ENCODE data around the gene THAP3.

The THAP3 gene

GRCh38 chr1:6627031-6627430 lies 2.4 kb downstream of the THAP3 start:
- peak overlapping the region; percentile 9 for H3K4me3 ChIP-seq (ENCODE audit: low read length, poor library complexity, severe bottlenecking)
- TF ChIP-seq, protein P1, sequence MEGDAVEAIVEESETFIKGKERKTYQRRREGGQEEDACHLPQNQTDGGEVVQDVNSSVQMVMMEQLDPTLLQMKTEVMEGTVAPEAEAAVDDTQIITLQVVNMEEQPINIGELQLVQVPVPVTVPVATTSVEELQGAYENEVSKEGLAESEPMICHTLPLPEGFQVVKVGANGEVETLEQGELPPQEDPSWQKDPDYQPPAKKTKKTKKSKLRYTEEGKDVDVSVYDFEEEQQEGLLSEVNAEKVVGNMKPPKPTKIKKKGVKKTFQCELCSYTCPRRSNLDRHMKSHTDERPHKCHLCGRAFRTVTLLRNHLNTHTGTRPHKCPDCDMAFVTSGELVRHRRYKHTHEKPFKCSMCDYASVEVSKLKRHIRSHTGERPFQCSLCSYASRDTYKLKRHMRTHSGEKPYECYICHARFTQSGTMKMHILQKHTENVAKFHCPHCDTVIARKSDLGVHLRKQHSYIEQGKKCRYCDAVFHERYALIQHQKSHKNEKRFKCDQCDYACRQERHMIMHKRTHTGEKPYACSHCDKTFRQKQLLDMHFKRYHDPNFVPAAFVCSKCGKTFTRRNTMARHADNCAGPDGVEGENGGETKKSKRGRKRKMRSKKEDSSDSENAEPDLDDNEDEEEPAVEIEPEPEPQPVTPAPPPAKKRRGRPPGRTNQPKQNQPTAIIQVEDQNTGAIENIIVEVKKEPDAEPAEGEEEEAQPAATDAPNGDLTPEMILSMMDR (conservative IDR thresholded peaks at IDR 0.05; ENCODE audit: low read length), result no peak
- TF ChIP-seq EZH2phosphoT487 (IDR thresholded peaks at IDR 0.05; ENCODE audit: borderline replicate concordance), result no peak
- H3F3A ChIP-seq (ENCODE audit: low read depth), result peaks cover 3% of the 10 kb centered on the region; the same call in 1 of the 2 replicates
- H3K4me1 ChIP-seq (ENCODE audit: insufficient read depth, low read length, poor library complexity, severe bottlenecking), result peaks cover 22% of the 10 kb centered on the region
- peaks cover 30% of the 10 kb centered on the region; the same call in 1 of the 2 replicates for H3K36me3 ChIP-seq (ENCODE audit: insufficient read depth, low read length)
- H3K4me2 ChIP-seq (ENCODE audit: low read depth, low read length, poor library complexity, severe bottlenecking), result peak overlapping the region; percentile 96
- H4K20me1 ChIP-seq (ENCODE audit: insufficient read depth, low read length, poor library complexity, severe bottlenecking), result peaks cover 15% of the 10 kb centered on the region
- H3K9me2 ChIP-seq (replicated peaks; ENCODE audit: low read depth, low read length), result no peaks in the 10 kb centered on the region
- H3K9me3 ChIP-seq (ENCODE audit: insufficient read depth, low read depth, low read length), result no peaks in the 10 kb centered on the region
- no peak overlapping the region for H2AFZ ChIP-seq (ENCODE audit: low read length)
- H3K27me3 ChIP-seq (ENCODE audit: insufficient read depth, low read length, poor library complexity, severe bottlenecking), result no peaks in the 10 kb centered on the region
- H3K9ac ChIP-seq (ENCODE audit: low read depth, low read length, poor library complexity, severe bottlenecking), result peak overlapping the region; percentile 19
- H3K79me2 ChIP-seq (ENCODE audit: insufficient read depth, low read length), result peaks cover 51% of the 10 kb centered on the region

DNA sequence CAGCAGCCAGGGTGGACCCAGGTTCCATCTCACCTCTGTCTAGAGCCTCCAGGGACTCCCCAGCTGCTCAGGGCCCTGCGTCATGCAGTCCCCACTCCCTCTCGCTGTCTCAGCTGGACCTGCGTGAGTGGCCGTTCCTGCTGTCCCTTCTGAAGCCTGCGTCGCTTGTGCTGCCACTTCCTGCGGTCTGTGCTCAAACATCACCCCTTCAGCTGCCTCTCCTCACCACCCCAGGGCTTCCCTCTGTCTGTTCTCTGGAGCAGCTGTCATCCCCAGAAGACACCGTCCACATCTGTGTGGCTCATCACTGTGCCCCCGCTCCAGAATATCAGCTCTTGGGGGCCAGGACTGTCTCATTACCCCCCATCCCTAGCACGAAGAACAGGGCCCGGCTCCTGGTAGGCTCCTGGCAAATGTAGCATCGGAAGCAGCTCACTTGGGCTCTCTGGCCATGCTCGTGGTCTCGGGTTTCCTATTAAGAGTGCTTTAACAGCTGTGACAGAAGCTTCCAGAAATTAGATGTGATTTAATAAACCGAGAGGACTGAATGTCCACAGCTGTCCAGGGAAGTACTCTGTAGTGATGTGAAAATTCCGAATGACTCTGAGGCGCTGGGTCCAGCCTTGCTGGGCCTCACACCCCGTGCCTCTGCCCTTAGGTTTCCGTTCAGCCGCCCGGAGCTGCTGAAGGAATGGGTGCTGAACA lies 3.3 kb downstream of the THAP3 start:
- H3K79me2 ChIP-seq (ENCODE audit: insufficient read depth, low read length), result peaks cover 46% of the 10 kb centered on the region
- H3K4me3 ChIP-seq (ENCODE audit: low read length, poor library complexity, severe bottlenecking), result no peak overlapping the region
- peaks cover 15% of the 10 kb centered on the region for H4K20me1 ChIP-seq (ENCODE audit: insufficient read depth, low read length, poor library complexity, severe bottlenecking)
- H2AFZ ChIP-seq (ENCODE audit: low read length), result no peak overlapping the region
- H3K9ac ChIP-seq (ENCODE audit: low read depth, low read length, poor library complexity, severe bottlenecking), result peak overlapping the region; percentile 19
- H3K36me3 ChIP-seq (ENCODE audit: insufficient read depth, low read length), result peaks cover 29% of the 10 kb centered on the region; the same call in 1 of the 2 replicates
- no peaks in the 10 kb centered on the region for H3K27me3 ChIP-seq (ENCODE audit: insufficient read depth, low read length, poor library complexity, severe bottlenecking)
- peaks cover 22% of the 10 kb centered on the region for H3K4me1 ChIP-seq (ENCODE audit: insufficient read depth, low read length, poor library complexity, severe bottlenecking)
- H3F3A ChIP-seq (ENCODE audit: low read depth), result peaks cover 3% of the 10 kb centered on the region; the same call in 1 of the 2 replicates
- H3K9me3 ChIP-seq (ENCODE audit: insufficient read depth, low read depth, low read length), result no peaks in the 10 kb centered on the region
- H3K4me2 ChIP-seq (ENCODE audit: low read depth, low read length, poor library complexity, severe bottlenecking), result peak overlapping the region; percentile 16
- H3K9me2 ChIP-seq (replicated peaks; ENCODE audit: low read depth, low read length), result no peaks in the 10 kb centered on the region
- TF ChIP-seq EZH2phosphoT487 (IDR thresholded peaks at IDR 0.05; ENCODE audit: borderline replicate concordance), result no peak
- TF ChIP-seq, protein P1 (conservative IDR thresholded peaks at IDR 0.05; ENCODE audit: low read length), result no peak

GRCh38 chr1:6628971-6629479 lies 4.4 kb downstream of the THAP3 start:
- H3K9ac ChIP-seq (ENCODE audit: low read depth, low read length, poor library complexity, severe bottlenecking), result no peak overlapping the region
- H3F3A ChIP-seq (ENCODE audit: low read depth), result no peaks in the 10 kb centered on the region
- no peak overlapping the region for H2AFZ ChIP-seq (ENCODE audit: low read length)
- no peaks in the 10 kb centered on the region for H3K27me3 ChIP-seq (ENCODE audit: insufficient read depth, low read length, poor library complexity, severe bottlenecking)
- H3K79me2 ChIP-seq (ENCODE audit: insufficient read depth, low read length), result peaks cover 43% of the 10 kb centered on the region
- no peak for TF ChIP-seq EZH2phosphoT487 (IDR thresholded peaks at IDR 0.05; ENCODE audit: borderline replicate concordance)
- TF ChIP-seq, protein P1 (conservative IDR thresholded peaks at IDR 0.05; ENCODE audit: low read length), result no peak
- H3K4me3 ChIP-seq (ENCODE audit: low read length, poor library complexity, severe bottlenecking), result no peak overlapping the region
- peaks cover 31% of the 10 kb centered on the region; the same call in 1 of the 2 replicates for H3K36me3 ChIP-seq (ENCODE audit: insufficient read depth, low read length)
- peaks cover 12% of the 10 kb centered on the region for H4K20me1 ChIP-seq (ENCODE audit: insufficient read depth, low read length, poor library complexity, severe bottlenecking)
- H3K9me2 ChIP-seq (replicated peaks; ENCODE audit: low read depth, low read length), result no peaks in the 10 kb centered on the region
- H3K4me1 ChIP-seq (ENCODE audit: insufficient read depth, low read length, poor library complexity, severe bottlenecking), result peaks cover 22% of the 10 kb centered on the region
- no peak overlapping the region for H3K4me2 ChIP-seq (ENCODE audit: low read depth, low read length, poor library complexity, severe bottlenecking)
- H3K9me3 ChIP-seq (ENCODE audit: insufficient read depth, low read depth, low read length), result no peaks in the 10 kb centered on the region
